Lower leg skin (tissue), 3 donors: Measurements from ENCODE around the gene GPATCH1.

Experiments
- POLR2A ChIP-seq, 2 donors: fragments of 450-650 bp; IDR thresholded peaks; one replicate each; pipeline ENCODE4 v1.6.1; 2016 to 2017; ENCODE audit warnings: antibody characterized with exemption in 2 of 2, mild to moderate bottlenecking in 1 of 2, moderate library complexity in 1 of 2
- TF ChIP-seq, protein P1 (sequence below), 3 donors: fragments of 450-650 bp; IDR thresholded peaks; one replicate each; pipeline ENCODE4 v1.5.1; 2016; ENCODE audit warnings: antibody characterized with exemption in 3 of 3, mild to moderate bottlenecking in 3 of 3, moderate library complexity in 2 of 3

DNA sequence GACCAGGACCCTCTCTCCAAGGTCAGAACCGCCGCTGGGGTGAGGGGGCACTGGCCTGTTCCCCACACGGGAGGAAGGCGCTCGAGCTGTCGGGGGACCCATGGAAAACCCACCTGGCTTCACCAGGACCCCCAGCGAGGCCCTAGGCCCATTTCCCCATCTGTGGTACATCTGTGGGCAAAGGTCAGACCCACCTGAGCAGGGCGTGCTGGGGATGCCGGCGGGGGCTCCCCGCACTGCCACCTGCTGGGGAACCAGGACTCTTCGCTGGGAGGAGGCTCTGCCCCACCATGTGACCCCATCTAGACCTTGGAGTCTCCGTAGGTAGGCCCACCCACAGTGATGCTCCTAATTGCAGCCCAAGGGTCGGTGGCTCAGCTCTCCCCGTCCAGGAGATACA lies 51.4 kb downstream of the GPATCH1 start:
- TF ChIP-seq, protein P1, sequence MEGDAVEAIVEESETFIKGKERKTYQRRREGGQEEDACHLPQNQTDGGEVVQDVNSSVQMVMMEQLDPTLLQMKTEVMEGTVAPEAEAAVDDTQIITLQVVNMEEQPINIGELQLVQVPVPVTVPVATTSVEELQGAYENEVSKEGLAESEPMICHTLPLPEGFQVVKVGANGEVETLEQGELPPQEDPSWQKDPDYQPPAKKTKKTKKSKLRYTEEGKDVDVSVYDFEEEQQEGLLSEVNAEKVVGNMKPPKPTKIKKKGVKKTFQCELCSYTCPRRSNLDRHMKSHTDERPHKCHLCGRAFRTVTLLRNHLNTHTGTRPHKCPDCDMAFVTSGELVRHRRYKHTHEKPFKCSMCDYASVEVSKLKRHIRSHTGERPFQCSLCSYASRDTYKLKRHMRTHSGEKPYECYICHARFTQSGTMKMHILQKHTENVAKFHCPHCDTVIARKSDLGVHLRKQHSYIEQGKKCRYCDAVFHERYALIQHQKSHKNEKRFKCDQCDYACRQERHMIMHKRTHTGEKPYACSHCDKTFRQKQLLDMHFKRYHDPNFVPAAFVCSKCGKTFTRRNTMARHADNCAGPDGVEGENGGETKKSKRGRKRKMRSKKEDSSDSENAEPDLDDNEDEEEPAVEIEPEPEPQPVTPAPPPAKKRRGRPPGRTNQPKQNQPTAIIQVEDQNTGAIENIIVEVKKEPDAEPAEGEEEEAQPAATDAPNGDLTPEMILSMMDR (IDR thresholded peaks at IDR 0.05) = no peak
- TF ChIP-seq POLR2A (IDR thresholded peaks at IDR 0.05) = no peak
